ENCODE measurements around the gene DAZAP1. TPM values are rescaled to one million over a fixed set of nuclear protein-coding genes. Genes with fewer than 3 reads are reported as not detected.
A peak's percentile ranks its signal among the peaks of the same experiment; 100 is the strongest.

Gene DAZAP1
- total RNA-seq, 1 experiment from 2014 or later: 165 TPM

DNA sequence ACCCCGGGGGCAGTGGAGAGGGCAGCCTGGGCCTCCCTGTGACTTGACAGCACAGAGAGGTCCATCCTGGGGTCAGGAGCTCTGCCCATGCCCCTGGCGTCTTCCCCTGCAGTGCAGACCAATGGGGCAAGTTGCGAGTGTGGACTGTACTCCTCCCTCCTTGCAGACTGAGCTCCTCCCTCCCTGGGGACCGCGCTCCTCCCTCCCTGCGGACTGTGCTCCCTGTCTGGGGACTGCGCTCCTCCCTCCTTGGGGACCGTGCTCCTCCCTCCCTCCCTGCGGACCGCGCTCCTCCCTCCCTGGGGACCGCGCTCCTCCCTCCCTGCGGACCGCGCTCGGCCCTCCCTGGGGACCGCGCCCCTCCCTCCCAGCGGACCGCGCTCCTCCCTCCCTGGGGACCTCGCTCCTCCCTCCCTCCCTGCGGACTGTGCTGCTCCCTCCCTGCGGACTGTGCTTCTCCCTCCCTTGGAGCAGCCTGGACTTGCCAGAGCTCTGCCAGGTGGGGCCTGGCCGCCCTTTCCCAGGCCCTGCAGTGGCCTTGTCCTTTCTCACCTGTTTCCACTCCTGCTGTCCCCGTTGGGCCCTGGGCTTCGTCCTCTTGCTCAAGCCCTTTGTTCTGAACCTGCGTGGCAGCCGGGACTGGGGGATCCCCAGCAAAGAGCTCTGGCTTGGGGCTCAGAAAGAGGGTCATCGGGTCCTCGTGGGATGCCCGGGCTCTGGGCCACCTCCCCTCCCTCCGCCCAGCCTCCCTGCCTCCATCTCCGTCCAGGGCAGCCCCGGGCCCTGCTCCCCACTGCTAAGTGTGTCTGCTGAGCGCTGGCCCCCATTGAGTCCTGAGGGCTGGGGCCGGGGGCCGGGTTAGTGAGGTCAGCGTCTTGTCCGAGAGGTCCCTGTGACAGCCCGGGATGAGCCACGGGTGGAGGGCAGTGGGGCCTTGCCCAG, 12.9 kb upstream of the DAZAP1 start:
- peak in 1 of 2 experiments; percentile 23 for DNase-seq
- TF ChIP-seq, protein P1, sequence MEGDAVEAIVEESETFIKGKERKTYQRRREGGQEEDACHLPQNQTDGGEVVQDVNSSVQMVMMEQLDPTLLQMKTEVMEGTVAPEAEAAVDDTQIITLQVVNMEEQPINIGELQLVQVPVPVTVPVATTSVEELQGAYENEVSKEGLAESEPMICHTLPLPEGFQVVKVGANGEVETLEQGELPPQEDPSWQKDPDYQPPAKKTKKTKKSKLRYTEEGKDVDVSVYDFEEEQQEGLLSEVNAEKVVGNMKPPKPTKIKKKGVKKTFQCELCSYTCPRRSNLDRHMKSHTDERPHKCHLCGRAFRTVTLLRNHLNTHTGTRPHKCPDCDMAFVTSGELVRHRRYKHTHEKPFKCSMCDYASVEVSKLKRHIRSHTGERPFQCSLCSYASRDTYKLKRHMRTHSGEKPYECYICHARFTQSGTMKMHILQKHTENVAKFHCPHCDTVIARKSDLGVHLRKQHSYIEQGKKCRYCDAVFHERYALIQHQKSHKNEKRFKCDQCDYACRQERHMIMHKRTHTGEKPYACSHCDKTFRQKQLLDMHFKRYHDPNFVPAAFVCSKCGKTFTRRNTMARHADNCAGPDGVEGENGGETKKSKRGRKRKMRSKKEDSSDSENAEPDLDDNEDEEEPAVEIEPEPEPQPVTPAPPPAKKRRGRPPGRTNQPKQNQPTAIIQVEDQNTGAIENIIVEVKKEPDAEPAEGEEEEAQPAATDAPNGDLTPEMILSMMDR (IDR thresholded peaks at IDR 0.05; ENCODE audit: insufficient read depth in 1 of 2, low read depth in 1 of 2, low read length in 1 of 2, severe bottlenecking in 1 of 2, unreplicated experiment in 1 of 2): no peak
- Histone ChIP-seq H3K27me3 (replicated peaks; ENCODE audit: control insufficient read depth, insufficient read depth, low read length) (no peaks in the 10 kb centered on the region), H3K9me3 (no peaks in the 10 kb centered on the region), H3K4me3 (ENCODE audit: low read depth, low read length) (no peak overlapping the region), H3K36me3 (ENCODE audit: control insufficient read depth, insufficient read depth, low read length) (peaks cover 3% of the 10 kb centered on the region; the same call in 1 of the 2 replicates), H3K4me1 (no peaks in the 10 kb centered on the region)
- no TSS peak for BruUV-seq (replicated peaks)
- Mint-ChIP-seq H3K36me3 (ENCODE audit: insufficient read depth, unreplicated experiment) (peaks cover 87% of the 10 kb centered on the region), H3K27me3 (ENCODE audit: insufficient read depth, unreplicated experiment) (no peaks in the 10 kb centered on the region), H3K4me1 (ENCODE audit: low read depth, unreplicated experiment) (no peaks in the 10 kb centered on the region), H3K4me3 (ENCODE audit: unreplicated experiment) (no peak overlapping the region), H3K27ac (ENCODE audit: unreplicated experiment) (peak overlapping the region; percentile 69), H3K9me3 (ENCODE audit: unreplicated experiment) (no peaks in the 10 kb centered on the region)
- ChIA-PET POLR2A (no interaction called here), CTCF (no interaction called here)
- intact Hi-C loops (cut with micrococcal nuclease; ENCODE audit: unreplicated experiment): no loop called here

DNA sequence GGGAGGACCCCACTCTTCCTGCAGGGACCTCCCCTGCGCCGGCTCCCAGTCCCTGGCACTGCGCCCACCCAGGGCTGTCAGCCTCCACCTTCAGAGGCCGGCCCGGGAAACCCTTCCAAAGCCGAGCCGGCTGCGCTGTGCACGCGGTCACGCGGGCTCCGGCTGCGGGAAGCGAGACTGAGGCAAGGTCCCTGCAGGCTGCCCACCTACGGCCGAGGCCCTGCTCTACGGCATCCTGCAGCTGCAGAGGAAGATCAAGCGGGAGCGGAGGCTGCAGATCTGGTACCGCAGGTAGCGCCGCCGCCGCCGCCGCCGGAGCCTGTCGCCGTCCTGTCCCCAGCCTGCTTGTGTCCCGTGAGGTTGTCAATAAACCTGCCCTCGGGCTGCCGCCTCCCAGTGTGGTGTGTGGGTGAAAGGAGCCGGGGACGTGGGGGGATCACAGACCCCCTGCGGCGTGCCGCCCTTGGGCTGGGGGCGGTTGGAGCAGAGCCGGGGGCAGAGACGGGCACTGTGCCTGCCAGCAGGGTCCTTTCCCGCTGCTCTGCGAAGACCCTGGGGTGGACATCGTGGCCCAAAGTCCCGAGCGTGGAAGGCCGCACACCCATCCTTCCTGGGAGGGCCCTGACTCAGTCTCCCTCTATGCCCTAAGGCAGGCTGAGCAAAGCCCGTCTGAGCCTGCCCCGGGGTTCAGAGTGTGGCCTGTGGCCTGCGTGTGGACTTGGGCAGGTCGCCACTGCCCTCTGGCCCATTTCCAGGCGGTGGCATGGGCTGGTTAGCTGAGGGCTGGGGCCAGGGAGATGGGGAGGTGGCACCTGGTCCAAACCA, 12.0 kb upstream of the DAZAP1 start:
- Histone ChIP-seq H3K27me3 (replicated peaks; ENCODE audit: control insufficient read depth, insufficient read depth, low read length) (no peaks in the 10 kb centered on the region), H3K36me3 (ENCODE audit: control insufficient read depth, insufficient read depth, low read length) (peaks cover 3% of the 10 kb centered on the region; the same call in 1 of the 2 replicates), H3K4me1 (peaks cover 4% of the 10 kb centered on the region), H3K9me3 (no peaks in the 10 kb centered on the region), H3K4me3 (ENCODE audit: low read depth, low read length) (no peak overlapping the region)
- H3K4me1 Mint-ChIP-seq (ENCODE audit: low read depth, unreplicated experiment): no peaks in the 10 kb centered on the region
- DNase-seq: no peak
- no TSS peak for BruUV-seq (replicated peaks)
- ChIA-PET CTCF (no interaction called here), POLR2A (no interaction called here)
- no peaks in the 10 kb centered on the region for H3K27me3 Mint-ChIP-seq (ENCODE audit: insufficient read depth, unreplicated experiment)
- H3K27ac Mint-ChIP-seq (ENCODE audit: unreplicated experiment): no peak overlapping the region
- H3K36me3 Mint-ChIP-seq (ENCODE audit: insufficient read depth, unreplicated experiment): peaks cover 79% of the 10 kb centered on the region
- TF ChIP-seq, protein P1 (IDR thresholded peaks at IDR 0.05; ENCODE audit: insufficient read depth in 1 of 2, low read depth in 1 of 2, low read length in 1 of 2, severe bottlenecking in 1 of 2, unreplicated experiment in 1 of 2): no peak
- intact Hi-C loops (cut with micrococcal nuclease; ENCODE audit: unreplicated experiment): no loop called here
- H3K4me3 Mint-ChIP-seq (ENCODE audit: unreplicated experiment): no peak overlapping the region
- H3K9me3 Mint-ChIP-seq (ENCODE audit: unreplicated experiment): no peaks in the 10 kb centered on the region

DNA sequence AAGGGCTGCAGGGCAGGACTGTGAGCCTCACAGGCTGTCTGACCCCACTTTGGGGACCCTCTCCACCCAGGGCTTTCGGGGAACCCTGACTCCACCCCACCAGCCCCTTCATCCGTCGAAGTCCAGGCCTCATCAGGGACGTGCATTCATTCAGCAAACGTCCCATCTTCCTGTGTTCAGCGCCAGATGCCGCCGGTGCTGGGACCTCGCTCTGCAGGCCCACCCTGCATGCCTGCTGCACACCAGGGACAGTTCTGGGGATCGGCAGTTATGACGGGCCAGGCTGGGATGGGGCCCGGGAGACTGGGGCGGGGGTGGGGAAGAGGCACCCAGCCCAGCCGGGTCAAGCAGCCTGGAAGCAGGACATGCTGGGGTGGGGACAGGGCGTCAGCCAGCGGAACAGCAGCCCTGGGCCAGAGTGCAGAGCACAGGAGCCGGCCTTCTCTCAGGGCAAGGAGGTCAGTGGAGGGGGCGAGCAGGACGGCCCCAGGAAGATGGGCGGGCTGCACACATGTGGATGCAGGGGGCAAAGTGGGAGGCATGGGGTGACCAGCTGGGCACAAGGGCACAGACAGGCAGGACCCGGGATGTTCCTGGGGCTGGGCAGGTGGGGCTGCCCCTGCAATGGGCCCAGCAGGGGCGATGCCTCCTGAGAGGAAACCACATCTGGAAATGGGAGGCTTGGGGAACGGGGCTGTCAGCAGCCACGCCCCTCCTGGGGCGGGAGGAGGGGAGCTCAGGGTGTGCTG, 11.2 kb upstream of the DAZAP1 start:
- H3K4me3 Mint-ChIP-seq (ENCODE audit: unreplicated experiment): no peak overlapping the region
- no peaks in the 10 kb centered on the region for H3K9me3 ChIP-seq
- TF ChIP-seq, protein P1 (IDR thresholded peaks at IDR 0.05; ENCODE audit: insufficient read depth in 1 of 2, low read depth in 1 of 2, low read length in 1 of 2, severe bottlenecking in 1 of 2, unreplicated experiment in 1 of 2): no peak
- intact Hi-C loops (cut with micrococcal nuclease; ENCODE audit: unreplicated experiment): no loop called here
- no peak overlapping the region for H3K27ac Mint-ChIP-seq (ENCODE audit: unreplicated experiment)
- BruUV-seq (replicated peaks): no TSS peak
- POLR2A ChIA-PET: no interaction called here
- CTCF ChIA-PET: interaction anchor here (0.6 kb wide), 2 partner anchors 97 to 371 kb away, joined by 4 to 5 read pairs; no protein-coding TSS in a partner anchor
- peaks cover 6% of the 10 kb centered on the region for H3K4me1 ChIP-seq
- H3K27me3 ChIP-seq (replicated peaks; ENCODE audit: control insufficient read depth, insufficient read depth, low read length): no peaks in the 10 kb centered on the region
- H3K4me1 Mint-ChIP-seq (ENCODE audit: low read depth, unreplicated experiment): no peaks in the 10 kb centered on the region
- H3K9me3 Mint-ChIP-seq (ENCODE audit: unreplicated experiment): no peaks in the 10 kb centered on the region
- H3K4me3 ChIP-seq (ENCODE audit: low read depth, low read length): no peak overlapping the region
- no peaks in the 10 kb centered on the region for H3K27me3 Mint-ChIP-seq (ENCODE audit: insufficient read depth, unreplicated experiment)
- H3K36me3 Mint-ChIP-seq (ENCODE audit: insufficient read depth, unreplicated experiment): peaks cover 72% of the 10 kb centered on the region
- H3K36me3 ChIP-seq (ENCODE audit: control insufficient read depth, insufficient read depth, low read length): peaks cover 2% of the 10 kb centered on the region; the same call in 1 of the 2 replicates
- DNase-seq: no peak

Measured in Caco-2 (cell line).